ENCODE measurements around the gene STK32A.
A peak's percentile ranks its signal among the peaks of the same experiment; 100 is the strongest.

STK32A gene

DNA sequence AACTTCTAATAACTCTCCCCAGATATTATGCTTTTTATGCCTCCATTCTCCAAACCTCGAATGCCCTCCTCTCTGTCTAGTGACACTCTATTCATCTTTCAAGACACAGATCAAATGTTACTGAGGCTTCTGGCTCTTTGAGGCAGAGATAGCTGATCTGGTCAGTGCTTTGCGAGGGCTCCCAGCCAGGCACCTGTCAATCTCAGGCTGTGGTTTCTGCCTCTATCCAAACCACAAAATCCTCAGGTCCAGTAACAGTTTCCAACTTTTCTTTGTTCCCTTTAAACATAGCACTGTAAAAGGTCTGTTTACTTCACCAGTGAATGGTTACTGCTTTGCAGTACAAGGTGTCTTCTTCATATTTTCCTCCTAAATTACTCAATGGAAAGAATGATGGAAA is 11.5 kb upstream of the STK32A start:
- Histone ChIP-seq H3K27me3 (replicated peaks; ENCODE audit: control insufficient read depth, insufficient read depth, low read length) (no peaks in the 10 kb centered on the region), H3K4me3 (replicated peaks; ENCODE audit: low read depth, low read length) (no peak overlapping the region), H3K36me3 (ENCODE audit: control insufficient read depth, insufficient read depth, low read length) (no peaks in the 10 kb centered on the region)
- TF ChIP-seq, protein P1, sequence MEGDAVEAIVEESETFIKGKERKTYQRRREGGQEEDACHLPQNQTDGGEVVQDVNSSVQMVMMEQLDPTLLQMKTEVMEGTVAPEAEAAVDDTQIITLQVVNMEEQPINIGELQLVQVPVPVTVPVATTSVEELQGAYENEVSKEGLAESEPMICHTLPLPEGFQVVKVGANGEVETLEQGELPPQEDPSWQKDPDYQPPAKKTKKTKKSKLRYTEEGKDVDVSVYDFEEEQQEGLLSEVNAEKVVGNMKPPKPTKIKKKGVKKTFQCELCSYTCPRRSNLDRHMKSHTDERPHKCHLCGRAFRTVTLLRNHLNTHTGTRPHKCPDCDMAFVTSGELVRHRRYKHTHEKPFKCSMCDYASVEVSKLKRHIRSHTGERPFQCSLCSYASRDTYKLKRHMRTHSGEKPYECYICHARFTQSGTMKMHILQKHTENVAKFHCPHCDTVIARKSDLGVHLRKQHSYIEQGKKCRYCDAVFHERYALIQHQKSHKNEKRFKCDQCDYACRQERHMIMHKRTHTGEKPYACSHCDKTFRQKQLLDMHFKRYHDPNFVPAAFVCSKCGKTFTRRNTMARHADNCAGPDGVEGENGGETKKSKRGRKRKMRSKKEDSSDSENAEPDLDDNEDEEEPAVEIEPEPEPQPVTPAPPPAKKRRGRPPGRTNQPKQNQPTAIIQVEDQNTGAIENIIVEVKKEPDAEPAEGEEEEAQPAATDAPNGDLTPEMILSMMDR (IDR thresholded peaks at IDR 0.05; ENCODE audit: insufficient read depth, low read length, poor library complexity, severe bottlenecking) = no peak
- no peak for DNase-seq (ENCODE audit: extremely low read depth, insufficient read length)

DNA sequence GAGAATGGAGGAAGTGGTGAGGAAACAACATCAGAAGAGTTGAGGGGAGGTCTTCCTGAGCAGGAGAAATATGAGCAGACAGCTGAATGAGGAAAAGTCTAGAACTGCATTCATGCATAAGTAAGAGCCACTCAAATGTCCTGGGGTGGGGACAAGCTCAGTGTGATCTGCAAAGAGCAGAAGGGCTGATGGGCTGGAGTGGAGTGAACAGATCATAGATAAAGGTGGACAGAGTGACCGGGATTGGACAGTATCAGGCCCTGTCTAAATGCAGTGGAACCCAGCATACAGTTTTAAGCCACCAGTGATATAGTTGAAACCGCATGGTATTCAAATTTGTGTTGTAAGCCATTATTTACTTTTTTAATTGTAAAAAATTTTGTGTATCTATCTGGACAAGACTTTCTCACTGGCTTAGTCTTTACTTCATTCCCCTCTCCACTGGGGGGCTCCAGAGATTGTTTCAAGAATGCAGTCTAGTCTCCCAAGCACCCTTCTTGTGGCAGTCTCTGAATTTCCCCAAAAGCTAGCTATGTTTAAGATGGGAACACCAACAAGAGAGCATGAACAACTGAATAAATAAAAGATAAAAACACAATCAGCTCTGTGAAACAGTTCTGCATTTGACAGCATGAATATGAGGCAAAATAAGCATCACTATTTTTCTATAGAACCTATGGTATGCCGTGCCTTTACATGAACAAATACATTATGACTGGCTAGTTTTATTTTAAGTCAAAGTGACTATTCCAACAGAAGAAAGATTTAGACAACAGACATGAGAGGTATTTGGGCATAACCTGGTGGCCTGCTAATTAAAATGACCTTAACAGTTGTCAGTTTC is 10.7 kb upstream of the STK32A start:
- DNase-seq (ENCODE audit: extremely low read depth, insufficient read length) = no peak
- no peak overlapping the region for H3K4me3 ChIP-seq (replicated peaks; ENCODE audit: low read depth, low read length)

DNA sequence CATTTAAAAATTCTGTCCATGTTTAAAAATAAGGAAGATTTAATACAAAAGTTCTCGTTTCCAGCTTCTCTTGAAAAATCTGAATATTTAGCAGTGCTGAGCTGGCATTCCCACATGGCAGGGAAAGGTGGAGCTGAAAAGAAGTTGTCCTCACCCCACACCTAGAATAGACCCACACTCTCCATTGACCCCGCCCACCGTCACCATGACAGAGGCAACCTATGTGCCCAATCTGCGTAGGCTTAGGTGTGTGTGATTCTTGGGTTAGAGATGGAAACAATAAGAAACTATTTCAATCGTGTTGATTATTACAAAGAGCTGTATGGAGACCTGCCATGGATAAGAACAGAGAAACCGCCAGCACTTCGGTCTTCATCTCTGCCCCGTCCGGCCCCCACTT is 8.9 kb upstream of the STK32A start:
- TF ChIP-seq, protein P1 (IDR thresholded peaks at IDR 0.05; ENCODE audit: insufficient read depth, low read length, poor library complexity, severe bottlenecking) = no peak
- Histone ChIP-seq H3K4me3 (replicated peaks; ENCODE audit: low read depth, low read length) (no peak overlapping the region), H3K36me3 (ENCODE audit: control insufficient read depth, insufficient read depth, low read length) (no peaks in the 10 kb centered on the region), H3K27me3 (replicated peaks; ENCODE audit: control insufficient read depth, insufficient read depth, low read length) (no peaks in the 10 kb centered on the region)
- no peak for DNase-seq (ENCODE audit: extremely low read depth, insufficient read length)

More for the DNA sequence above, 10.7 kb upstream of the STK32A start:
- Histone ChIP-seq H3K36me3 (ENCODE audit: control insufficient read depth, insufficient read depth, low read length) (no peaks in the 10 kb centered on the region), H3K27me3 (replicated peaks; ENCODE audit: control insufficient read depth, insufficient read depth, low read length) (no peaks in the 10 kb centered on the region)
- TF ChIP-seq, protein P1 (IDR thresholded peaks at IDR 0.05; ENCODE audit: insufficient read depth, low read length, poor library complexity, severe bottlenecking) = peak; percentile 47

DNA sequence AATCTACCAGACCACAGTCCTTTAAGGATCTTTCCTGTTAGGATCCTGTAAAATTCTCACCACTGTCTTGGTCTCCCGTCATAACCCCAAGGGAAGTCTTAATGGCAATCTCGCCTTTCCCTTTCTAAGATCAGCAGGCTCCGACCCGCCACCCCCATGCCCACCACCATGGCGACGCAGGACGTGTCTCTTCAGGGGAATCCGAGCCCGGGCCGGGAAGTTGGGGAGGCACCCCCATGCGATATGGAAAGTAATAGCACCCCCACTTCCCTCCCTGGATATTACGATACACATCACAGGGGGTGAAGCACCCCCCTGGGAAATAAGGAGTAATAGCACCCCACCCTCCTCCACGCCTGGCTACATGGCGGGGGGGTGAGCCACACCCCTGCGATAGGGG is 8.3 kb upstream of the STK32A start:
- TF ChIP-seq, protein P1 (IDR thresholded peaks at IDR 0.05; ENCODE audit: insufficient read depth, low read length, poor library complexity, severe bottlenecking) = no peak
- H3K27me3 ChIP-seq (replicated peaks; ENCODE audit: control insufficient read depth, insufficient read depth, low read length) = no peaks in the 10 kb centered on the region
- no peak for DNase-seq (ENCODE audit: extremely low read depth, insufficient read length)

DNA sequence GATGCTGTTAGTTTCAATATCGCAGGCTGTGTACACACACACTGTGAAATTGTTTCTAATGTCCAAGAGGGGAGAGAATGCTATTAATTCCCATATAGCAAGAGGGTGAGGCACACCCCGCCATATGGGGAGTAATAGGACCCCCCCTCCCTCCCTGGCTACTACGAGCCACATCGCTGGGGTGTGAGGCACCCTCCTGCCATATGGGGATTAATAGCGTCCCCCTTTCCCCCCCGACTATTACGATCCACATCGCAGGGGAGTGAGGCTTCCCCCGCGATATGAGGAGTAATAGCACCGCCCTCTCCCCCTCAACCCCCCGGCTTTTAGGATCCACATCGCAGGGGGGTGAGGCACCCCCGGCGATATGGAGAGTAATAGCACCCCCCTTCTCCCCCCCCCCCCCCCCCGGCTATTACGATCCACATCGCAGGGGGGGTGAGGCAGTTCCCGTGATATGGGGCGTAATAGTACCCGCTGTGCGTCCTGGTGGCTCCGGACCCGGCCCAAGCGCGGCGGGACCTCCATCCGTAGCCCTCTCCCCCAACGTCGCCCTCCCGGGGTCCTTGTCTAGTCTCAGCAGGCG is 494 bp upstream of the STK32A start:
- Histone ChIP-seq H3K4me3 (replicated peaks; ENCODE audit: low read depth, low read length) (no peak overlapping the region), H3K27me3 (replicated peaks; ENCODE audit: control insufficient read depth, insufficient read depth, low read length) (no peaks in the 10 kb centered on the region; the same call in 1 of the 2 replicates), H3K36me3 (ENCODE audit: control insufficient read depth, insufficient read depth, low read length) (no peaks in the 10 kb centered on the region)
- peak; percentile 9 for DNase-seq (ENCODE audit: extremely low read depth, insufficient read length)
- TF ChIP-seq, protein P1 (IDR thresholded peaks at IDR 0.05; ENCODE audit: insufficient read depth, low read length, poor library complexity, severe bottlenecking) = no peak

More for the DNA sequence above, 8.3 kb upstream of the STK32A start:
- Histone ChIP-seq H3K36me3 (ENCODE audit: control insufficient read depth, insufficient read depth, low read length) (no peaks in the 10 kb centered on the region), H3K4me3 (replicated peaks; ENCODE audit: low read depth, low read length) (no peak overlapping the region)
